Spleen (tissue), 11 donors: ENCODE results near the gene ATP9A. TPM values are rescaled to one million over a fixed set of nuclear protein-coding genes. Genes with fewer than 3 reads are reported as not detected.
"Not testable (repeated sequence)": the region's sequence is repeated elsewhere in the genome, so short reads cannot be mapped to it uniquely, and the experiment has no call there.

Experiments used
- DNase-seq: peaks from one replicate; pipeline ENCODE4 v3.0.0-alpha.2; 2020
- H3K27ac ChIP-seq, 8 donors: fragments of 200-600 bp; sonication (generic) in 7 of 8; 1 replicate in 4 of 8; 2 replicates in 4 of 8; pipeline versions ENCODE4 v1.5.0 to v1.8.0; 2016 to 2021; ENCODE audit warnings: inconsistent platforms in 4 of 8, mild to moderate bottlenecking in 4 of 8, moderate library complexity in 1 of 8
- H3K27me3 ChIP-seq, 7 donors: fragments of 200-600 bp; sonication (generic) in 6 of 7; replicated peaks in 1 of 7; 1 replicate in 4 of 7; 2 replicates in 3 of 7; pipeline versions ENCODE4 v1.5.0 to v1.8.0; 2016 to 2021; ENCODE audit warnings: inconsistent platforms in 3 of 7, mild to moderate bottlenecking in 1 of 7
- H3K36me3 ChIP-seq, 6 donors: fragments of 200-600 bp; sonication (generic) in 5 of 6; 1 replicate in 4 of 6; 2 replicates in 2 of 6; pipeline versions ENCODE4 v1.5.0 to v1.8.0; 2016 to 2021; ENCODE audit warnings: inconsistent platforms in 2 of 6
- H3K4me1 ChIP-seq, 6 donors: fragments of 200-600 bp; sonication (generic) in 5 of 6; 1 replicate in 3 of 6; 2 replicates in 3 of 6; pipeline versions ENCODE4 v1.5.0 to v1.8.0; 2016 to 2021; ENCODE audit warnings: inconsistent platforms in 3 of 6
- H3K4me3 ChIP-seq, 8 donors: fragments of 200-600 bp; sonication (generic) in 7 of 8; 1 replicate in 4 of 8; 2 replicates in 4 of 8; pipeline versions ENCODE4 v1.5.0 to v1.8.0; 2016 to 2021; ENCODE audit warnings: inconsistent platforms in 4 of 8, mild to moderate bottlenecking in 4 of 8, moderate library complexity in 2 of 8
- H3K9me3 ChIP-seq, 8 donors: fragments of 200-600 bp; sonication (generic) in 7 of 8; 1 replicate in 4 of 8; 2 replicates in 4 of 8; pipeline versions ENCODE4 v1.5.0 to v1.8.0; 2016 to 2021; ENCODE audit warnings: inconsistent platforms in 4 of 8
- POLR2A ChIP-seq, 3 donors: fragments of 450-650 bp; IDR thresholded peaks; one replicate each; pipeline ENCODE4 v1.5.1; 2017; ENCODE audit warnings: antibody characterized with exemption in 3 of 3, mild to moderate bottlenecking in 1 of 3
- POLR2AphosphoS5 ChIP-seq, 3 donors: sonication (generic); formaldehyde crosslinking; IDR thresholded peaks; one replicate each; pipeline ENCODE4 v1.5.1; 2017; ENCODE audit warnings: antibody characterized with exemption in 3 of 3
- WGBS, 5 donors: extraction: QIAGEN DNeasy Blood & Tissue Kit in 3 of 5; methylation state at CpG; one replicate each; pipeline versions ENCODE4 v1.1.5 to v1.1.7; 2013 to 2018; 5-methylcytosine and 5-hydroxymethylcytosine counted together
- intact Hi-C: fragments of 100-400 bp; cut with DNase I; formaldehyde crosslinking; loops from one replicate; pipeline ENCODE4 v1.15.0; 2023; ENCODE audit warnings: low total_unique reads
- polyA plus RNA-seq, 3 donors: library from polyadenylated mRNA; stranded (reverse); fragments of 200-250 nt; gene quantifications; one replicate each; pipeline ENCODE4 v1.2.1, GENCODE V29; 2013
- total RNA-seq, 7 donors: library from RNA; depleted of rRNA in 3 of 7; stranded (reverse); fragments of >200 nt in 3 of 7; fragmentation: NEBNext Ultra II Directional in 4 of 7; extraction: Animal tissue kit (Norgen Biotek cat#: 25700) in 4 of 7; gene quantifications; one replicate each; pipeline versions ENCODE4 v1.1.0 to v1.2.1, GENCODE V29; 2016 to 2021
- TF ChIP-seq, protein P1 (sequence below), 11 experiments: fragments of 200-600 bp in 7 of 11; fragments of 450-650 bp in 4 of 11; sonication (generic) in 4 of 11; IDR thresholded peaks in 8 of 11; conservative IDR thresholded peaks in 3 of 11; 1 replicate in 7 of 11; 2 replicates in 4 of 11; pipeline versions ENCODE4 v1.4.0 to v1.8.0; 2016 to 2021; ENCODE audit warnings: antibody characterized with exemption in 11 of 11, inconsistent platforms in 4 of 11, mild to moderate bottlenecking in 1 of 11
- donor health status: healthy with polysubstance abuse.
- donor health status: DM: no; HTN: no; CAD: no; lungs with moderate emphysema.
- donor health status: DM: no; HTN: no; CAD: no.
- donor health status: Bipolar disorder and iron deficiency.
- donor health status: healthy.
- donor health status: DM: no; HTN: no; CAD: no.
- donor health status: DM: yes; HTN: yes; CAD: no.

ATP9A gene
- total and polyA plus RNA-seq, 10 donors: 0.37 to 11.5 (median 7.6) TPM

DNA sequence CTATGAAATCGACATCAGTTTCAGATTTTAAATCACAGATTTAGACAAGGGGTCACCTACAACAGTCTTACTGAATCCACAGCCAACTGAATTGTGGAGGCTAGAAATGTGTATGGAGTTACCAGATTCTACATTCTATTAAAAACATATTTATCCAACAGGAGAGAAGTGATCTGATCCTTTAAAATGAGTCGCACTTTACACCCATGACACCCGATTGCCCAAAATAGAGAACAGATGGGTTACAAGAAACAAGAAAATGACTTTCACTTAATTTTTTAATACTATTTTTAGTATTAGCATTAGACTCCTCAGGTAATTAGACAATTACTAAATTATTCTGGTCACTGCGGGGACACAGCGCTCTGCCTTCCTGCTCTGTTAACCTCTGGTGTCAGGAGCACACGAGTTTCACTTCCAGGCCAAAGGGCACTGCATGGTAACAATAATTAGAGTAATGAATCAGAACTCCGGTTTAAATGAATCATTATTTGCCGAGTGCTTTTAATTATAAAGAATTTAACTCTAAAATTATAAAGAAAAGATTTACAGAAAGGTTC, 108.6 kb downstream of the ATP9A start:
- no peak overlapping the region for H3K27ac ChIP-seq
- peaks cover 0 to 14% (median 0%) of the 10 kb centered on the region in 6 donors for H3K36me3 ChIP-seq
- no peak for TF ChIP-seq POLR2AphosphoS5 (IDR thresholded peaks at IDR 0.05)
- TF ChIP-seq, protein P1, sequence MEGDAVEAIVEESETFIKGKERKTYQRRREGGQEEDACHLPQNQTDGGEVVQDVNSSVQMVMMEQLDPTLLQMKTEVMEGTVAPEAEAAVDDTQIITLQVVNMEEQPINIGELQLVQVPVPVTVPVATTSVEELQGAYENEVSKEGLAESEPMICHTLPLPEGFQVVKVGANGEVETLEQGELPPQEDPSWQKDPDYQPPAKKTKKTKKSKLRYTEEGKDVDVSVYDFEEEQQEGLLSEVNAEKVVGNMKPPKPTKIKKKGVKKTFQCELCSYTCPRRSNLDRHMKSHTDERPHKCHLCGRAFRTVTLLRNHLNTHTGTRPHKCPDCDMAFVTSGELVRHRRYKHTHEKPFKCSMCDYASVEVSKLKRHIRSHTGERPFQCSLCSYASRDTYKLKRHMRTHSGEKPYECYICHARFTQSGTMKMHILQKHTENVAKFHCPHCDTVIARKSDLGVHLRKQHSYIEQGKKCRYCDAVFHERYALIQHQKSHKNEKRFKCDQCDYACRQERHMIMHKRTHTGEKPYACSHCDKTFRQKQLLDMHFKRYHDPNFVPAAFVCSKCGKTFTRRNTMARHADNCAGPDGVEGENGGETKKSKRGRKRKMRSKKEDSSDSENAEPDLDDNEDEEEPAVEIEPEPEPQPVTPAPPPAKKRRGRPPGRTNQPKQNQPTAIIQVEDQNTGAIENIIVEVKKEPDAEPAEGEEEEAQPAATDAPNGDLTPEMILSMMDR (IDR thresholded peaks at IDR 0.05 in 8 of 11, conservative IDR thresholded peaks at IDR 0.05 in 3 of 11): no peak
- TF ChIP-seq POLR2A (IDR thresholded peaks at IDR 0.05): no peak
- peaks cover 0 to 25% (median 2%) of the 10 kb centered on the region in 6 donors for H3K4me1 ChIP-seq
- H3K4me3 ChIP-seq: no peak overlapping the region
- DNase-seq: peak; percentile 1
- H3K9me3 ChIP-seq: no peaks in the 10 kb centered on the region
- 74 to 86% (median 80%) methylated on average over 8 of the region's 8 CpGs for WGBS, 5 donors
- no peaks in the 10 kb centered on the region for H3K27me3 ChIP-seq
- intact Hi-C loops: no loop called here

DNA sequence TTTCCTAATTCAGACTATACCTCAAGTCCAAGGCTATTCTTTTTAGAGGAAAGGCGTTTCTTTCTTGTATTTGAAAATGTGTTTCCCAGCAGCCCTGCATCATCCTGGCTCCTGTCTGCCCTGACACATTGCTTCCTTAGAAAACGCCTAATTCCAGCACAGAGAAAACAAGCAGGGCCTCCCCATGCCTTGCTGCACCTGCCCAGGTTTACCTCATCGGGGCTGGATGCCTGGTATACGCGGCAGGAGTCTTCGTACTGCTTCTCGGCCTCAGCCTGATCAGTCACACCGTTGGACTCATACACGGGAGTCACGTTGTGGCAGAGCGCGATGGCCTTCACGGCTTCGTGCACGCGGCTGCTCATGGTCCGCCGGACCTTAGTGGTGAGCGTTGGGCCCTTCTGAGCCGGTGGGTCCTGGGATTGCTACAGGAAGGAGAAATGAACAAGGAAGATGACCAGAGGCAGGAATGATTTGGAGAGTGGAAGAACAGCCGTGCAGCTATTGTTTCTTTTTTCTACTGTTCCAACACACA, 111.4 kb downstream of the ATP9A start:
- no peak for DNase-seq
- Histone ChIP-seq H3K36me3 (peaks cover 0 to 14% (median 0%) of the 10 kb centered on the region in 6 donors), H3K27me3 (no peaks in the 10 kb centered on the region), H3K9me3 (no peaks in the 10 kb centered on the region), H3K4me1 (peaks cover 0 to 28% (median 9%) of the 10 kb centered on the region in 6 donors), H3K4me3 (no peak overlapping the region), H3K27ac (no peak overlapping the region)
- intact Hi-C loops: no loop called here
- WGBS, 5 donors: 87 to 95% (median 92%) methylated on average over 21 of the region's 21 CpGs
- TF ChIP-seq POLR2A (IDR thresholded peaks at IDR 0.05) (no peak), POLR2AphosphoS5 (IDR thresholded peaks at IDR 0.05) (no peak)
- TF ChIP-seq, protein P1 (IDR thresholded peaks at IDR 0.05 in 8 of 11, conservative IDR thresholded peaks at IDR 0.05 in 3 of 11): no peak

DNA sequence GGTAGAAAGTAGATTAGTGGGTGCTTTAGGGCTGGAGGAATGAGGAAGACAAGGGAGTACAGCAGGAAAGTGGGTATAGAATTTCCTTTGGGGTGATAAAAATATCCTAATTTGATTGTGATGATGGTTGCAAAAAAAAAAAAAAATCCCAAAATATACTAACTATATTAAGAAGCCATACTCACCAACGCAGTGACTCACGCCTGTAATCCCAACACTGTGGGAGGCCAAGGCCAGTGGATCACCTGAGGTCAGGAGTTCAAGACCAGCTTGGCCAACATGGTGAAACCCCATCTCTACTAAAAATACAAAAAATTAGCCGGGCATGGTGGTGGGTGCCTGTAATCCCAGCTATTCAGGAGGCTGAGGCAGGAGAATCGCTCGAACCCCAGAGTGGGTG, 112.1 kb downstream of the ATP9A start:
- intact Hi-C loops, DNase-seq, H3K27me3 ChIP-seq, H3K4me3 ChIP-seq, H3K9me3 ChIP-seq, H3K27ac ChIP-seq: not testable (repeated sequence)
- peaks cover 2 to 28% (median 13%) of the 10 kb centered on the region in 6 donors for H3K4me1 ChIP-seq
- WGBS, 5 donors: 88 to 95% (median 92%) methylated on average over 5 of the region's 5 CpGs
- peaks cover 0 to 14% (median 0%) of the 10 kb centered on the region in 6 donors for H3K36me3 ChIP-seq

DNA sequence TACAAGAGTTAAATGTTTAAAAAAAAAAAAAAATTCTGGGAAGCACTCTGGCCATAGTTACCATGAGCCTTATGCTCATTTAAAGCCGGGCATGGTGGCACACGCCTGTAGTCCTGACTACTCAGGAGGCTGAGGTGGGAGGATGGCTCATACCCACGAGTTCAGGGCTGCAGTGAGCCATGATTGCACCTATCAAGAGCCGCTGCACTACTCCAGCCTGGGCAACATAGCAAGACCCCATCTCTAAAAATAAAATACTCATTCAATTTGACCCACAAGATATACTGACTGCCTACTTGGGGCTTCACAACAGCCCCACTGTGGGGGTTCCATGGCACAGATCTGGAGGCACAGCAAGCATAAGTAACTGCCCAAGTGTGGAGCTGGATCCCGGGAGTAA, 113.7 kb downstream of the ATP9A start:
- TF ChIP-seq, protein P1 (IDR thresholded peaks at IDR 0.05 in 8 of 11, conservative IDR thresholded peaks at IDR 0.05 in 3 of 11): no peak
- TF ChIP-seq POLR2AphosphoS5 (IDR thresholded peaks at IDR 0.05) (no peak), POLR2A (IDR thresholded peaks at IDR 0.05) (no peak)
- Histone ChIP-seq H3K27ac (no peak overlapping the region), H3K4me3 (no peak overlapping the region), H3K9me3 (no peaks in the 10 kb centered on the region), H3K4me1 (peaks cover 2 to 36% (median 22%) of the 10 kb centered on the region in 6 donors), H3K27me3 (no peaks in the 10 kb centered on the region), H3K36me3 (peaks cover 0 to 14% (median 0%) of the 10 kb centered on the region in 6 donors)
- DNase-seq: no peak
- intact Hi-C loops: no loop called here
- 71 to 94% (median 83%) methylated on average over 5 of the region's 5 CpGs for WGBS, 5 donors
